H1 (cell line): ENCODE results near the gene UMAD1. TPM values are rescaled to one million over a fixed set of nuclear protein-coding genes. Genes with fewer than 3 reads are reported as not detected.

ENCODE experiments used
- CTCF ChIA-PET: fragments of 300-600 bp; sonication (Branson Sonifier 250); formaldehyde crosslinking; loops from one replicate; lab custom pipeline; 2021; ENCODE audit not compliant: partially characterized antibody; lab: Charles Lee
- POLR2A ChIA-PET: fragments of 300-600 bp; sonication (Branson Sonifier 250); formaldehyde crosslinking; loops from one replicate; lab custom pipeline; 2021; ENCODE audit warnings: inconsistent platforms; ENCODE audit not compliant: partially characterized antibody; lab: Charles Lee
- DNase-seq, 2 experiments: peaks; one replicate each; pipeline versions ENCODE4 v3.0.0 to v3.0.0-alpha.2; 2010 to 2022; ENCODE audit warnings: low spot score in 2 of 2, low read depth in 1 of 2, mixed read lengths in 1 of 2
- FAIRE-seq: peaks from 2 replicates; lab custom pipeline; 2011; peaks lifted over from hg19 to GRCh38; lab: Jason Lieb, UNC
- H2AFZ ChIP-seq: 2 replicates; pipeline ENCODE4 v1.8.1; 2012; ENCODE audit warnings: low read length, inconsistent platforms
- H2AK5ac ChIP-seq: 2 replicates; pipeline ENCODE4 v1.6.1; 2013; ENCODE audit warnings: low read depth, low read length
- H2BK120ac ChIP-seq: replicated peaks from 2 replicates; pipeline ENCODE3; 2013; ENCODE audit warnings: low read depth, low read length, inconsistent platforms
- H2BK12ac ChIP-seq: 2 replicates; pipeline ENCODE4 v1.6.1; 2013; ENCODE audit warnings: low read depth, low read length
- H2BK15ac ChIP-seq: 2 replicates; pipeline ENCODE4 v1.6.1; 2013; ENCODE audit warnings: low read length
- H2BK20ac ChIP-seq: 2 replicates; pipeline ENCODE4 v1.6.1; 2013; ENCODE audit warnings: low read length
- H2BK5ac ChIP-seq: 2 replicates; pipeline ENCODE4 v1.6.1; 2013; ENCODE audit warnings: low read depth, low read length
- H3K14ac ChIP-seq: 2 replicates; pipeline ENCODE4 v1.6.1; 2013; ENCODE audit warnings: inconsistent platforms; ENCODE audit not compliant: insufficient read length
- H3K18ac ChIP-seq: 2 replicates; pipeline ENCODE4 v1.6.1; 2013; ENCODE audit warnings: low read length; ENCODE audit errors: extremely low read depth
- H3K23ac ChIP-seq: 2 replicates; pipeline ENCODE4 v1.6.1; 2013; ENCODE audit warnings: inconsistent platforms; ENCODE audit not compliant: insufficient read length
- H3K23me2 ChIP-seq: 2 replicates; pipeline ENCODE4 v1.6.1; 2013; ENCODE audit warnings: low read depth, low read length
- H3K27ac ChIP-seq: 2 replicates; pipeline ENCODE4 v1.6.1; 2011; ENCODE audit warnings: low read depth, low read length, inconsistent platforms
- H3K27me3 ChIP-seq, 4 experiments: replicated peaks in 1 of 4; 1 replicate in 1 of 4; 2 replicates in 3 of 4; pipeline versions ENCODE4 v1.6.1 to v1.8.1; 2011 to 2013; ENCODE audit warnings: low read length in 3 of 4, mild to moderate bottlenecking in 3 of 4, inconsistent platforms in 2 of 4, mixed read lengths in 2 of 4, moderate library complexity in 1 of 4; ENCODE audit not compliant: control insufficient read depth in 3 of 4, insufficient read depth in 3 of 4; ENCODE audit errors: extremely low read depth in 1 of 4
- H3K36me3 ChIP-seq, 4 experiments: 2 replicates each; pipeline versions ENCODE4 v1.6.1 to v1.8.1; 2011 to 2013; ENCODE audit warnings: mild to moderate bottlenecking in 4 of 4, low read length in 3 of 4, moderate library complexity in 2 of 4, control low read depth in 1 of 4, inconsistent platforms in 1 of 4; ENCODE audit not compliant: insufficient read depth in 4 of 4, control insufficient read depth in 2 of 4
- H3K4ac ChIP-seq: replicated peaks from 2 replicates; pipeline ENCODE3; 2013; ENCODE audit warnings: low read length, low read depth, mixed read lengths, inconsistent platforms; ENCODE audit not compliant: insufficient read length
- H3K4me1 ChIP-seq, 4 experiments: replicated peaks in 1 of 4; 1 replicate in 1 of 4; 2 replicates in 3 of 4; pipeline versions ENCODE4 v1.6.1 to v1.8.1; 2011 to 2013; ENCODE audit warnings: low read length in 3 of 4, inconsistent platforms in 2 of 4, mixed read lengths in 1 of 4; ENCODE audit not compliant: insufficient read depth in 4 of 4, control insufficient read depth in 3 of 4
- H3K4me2 ChIP-seq, 2 experiments: 2 replicates each; pipeline versions ENCODE4 v1.6.1 to v1.8.1; 2011 to 2013; ENCODE audit warnings: low read depth in 2 of 2, low read length in 2 of 2, control low read depth in 1 of 2, inconsistent platforms in 1 of 2, mild to moderate bottlenecking in 1 of 2; ENCODE audit not compliant: insufficient read depth in 1 of 2
- H3K4me3 ChIP-seq, 4 experiments: fragments of 200-600, 300-600 bp in 1 of 4; sonication (generic), shearing (Covaris generic), sonication (Bioruptor Twin) in 1 of 4; 2 replicates each; pipeline versions ENCODE4 v1.5.1 to v1.8.1; 2011 to 2016; ENCODE audit warnings: low read length in 4 of 4, low read depth in 3 of 4, control low read depth in 2 of 4, inconsistent platforms in 2 of 4, mild to moderate bottlenecking in 2 of 4, mixed read lengths in 1 of 4, moderate library complexity in 1 of 4; ENCODE audit not compliant: insufficient read depth in 2 of 4; ENCODE audit errors: extremely low read depth in 1 of 4
- H3K56ac ChIP-seq: replicated peaks from 2 replicates; pipeline ENCODE3; 2013; ENCODE audit warnings: low read depth, mild to moderate bottlenecking, mixed read lengths, low read length, inconsistent platforms; ENCODE audit not compliant: insufficient read length
- H3K79me1 ChIP-seq: 2 replicates; pipeline ENCODE4 v1.6.1; 2013; ENCODE audit warnings: low read depth, low read length, control low read depth
- H3K79me2 ChIP-seq, 2 experiments: 2 replicates each; pipeline versions ENCODE4 v1.6.1 to v1.8.1; 2012 to 2013; ENCODE audit warnings: low read length in 2 of 2, mild to moderate bottlenecking in 2 of 2, inconsistent platforms in 1 of 2; ENCODE audit not compliant: insufficient read depth in 2 of 2, control insufficient read depth in 1 of 2
- H3K9ac ChIP-seq, 4 experiments: replicated peaks in 1 of 4; 1 replicate in 1 of 4; 2 replicates in 3 of 4; pipeline versions ENCODE4 v1.6.1 to v1.8.1; 2011 to 2013; ENCODE audit warnings: low read depth in 3 of 4, low read length in 3 of 4, control low read depth in 2 of 4, mild to moderate bottlenecking in 2 of 4, moderate library complexity in 2 of 4, inconsistent platforms in 1 of 4; ENCODE audit errors: extremely low read depth in 1 of 4
- H3K9me3 ChIP-seq, 2 experiments: 2 replicates each; pipeline versions ENCODE4 v1.6.1 to v1.8.1; 2012 to 2013; ENCODE audit warnings: mild to moderate bottlenecking in 2 of 2, moderate library complexity in 2 of 2, control low read depth in 1 of 2, inconsistent platforms in 1 of 2, low read depth in 1 of 2, low read length in 1 of 2, mixed read lengths in 1 of 2; ENCODE audit not compliant: insufficient read depth in 2 of 2
- H4K20me1 ChIP-seq, 2 experiments: replicated peaks in 1 of 2; 2 replicates each; pipeline versions ENCODE3 to v1.8.1; 2011 to 2013; ENCODE audit warnings: inconsistent platforms in 2 of 2, low read length in 2 of 2, mild to moderate bottlenecking in 1 of 2; ENCODE audit not compliant: insufficient read depth in 2 of 2, control insufficient read depth in 1 of 2
- H4K5ac ChIP-seq: 2 replicates; pipeline ENCODE4 v1.6.1; 2013; ENCODE audit warnings: low read length, low read depth, mixed read lengths, inconsistent platforms; ENCODE audit not compliant: insufficient read length
- H4K8ac ChIP-seq: 2 replicates; pipeline ENCODE4 v1.8.0; 2013; ENCODE audit warnings: mild to moderate bottlenecking, moderate library complexity, low read length, inconsistent platforms; ENCODE audit not compliant: insufficient read depth; ENCODE audit errors: extremely low read depth
- H4K91ac ChIP-seq: replicated peaks from 2 replicates; pipeline ENCODE3; 2013; ENCODE audit warnings: low read length, mixed read lengths, inconsistent platforms; ENCODE audit not compliant: insufficient read length
- CTCF ChIP-seq, 3 experiments: IDR thresholded peaks; 1 replicate in 2 of 3; 2 replicates in 1 of 3; pipeline versions ENCODE4 v1.5.1 to v1.6.1; 2011; ENCODE audit warnings: low read length in 3 of 3, mild to moderate bottlenecking in 3 of 3, inconsistent platforms in 2 of 3, low read depth in 1 of 3, moderate library complexity in 1 of 3; ENCODE audit not compliant: insufficient read depth in 1 of 3; ENCODE audit errors: control extremely low read depth in 1 of 3
- GABPA ChIP-seq: IDR thresholded peaks from 2 replicates; pipeline ENCODE4 v1.6.1; 2011; ENCODE audit warnings: mild to moderate bottlenecking, low read length, moderate library complexity, borderline replicate concordance; ENCODE audit not compliant: insufficient read depth
- KDM1A ChIP-seq: fragments of 200-600, 300-600 bp; sonication (generic); IDR thresholded peaks from 2 replicates; pipeline ENCODE4 v1.7.1; 2016; ENCODE audit warnings: mild to moderate bottlenecking, low read length, borderline replicate concordance
- MAFK ChIP-seq: IDR thresholded peaks from 2 replicates; pipeline ENCODE4 v1.6.1; 2012; ENCODE audit warnings: low read depth, mild to moderate bottlenecking, improper control_type of control experiment, low read length
- NANOG ChIP-seq: IDR thresholded peaks from 2 replicates; pipeline ENCODE4 v1.6.1; 2011; ENCODE audit warnings: low read length, low read depth, mild to moderate bottlenecking, inconsistent platforms; ENCODE audit not compliant: insufficient read depth, poor library complexity, severe bottlenecking
- SIX5 ChIP-seq: IDR thresholded peaks from 2 replicates; pipeline ENCODE4 v1.6.1; 2011; ENCODE audit warnings: mild to moderate bottlenecking, low read depth, low read length
- SRF ChIP-seq: IDR thresholded peaks from 2 replicates; pipeline ENCODE4 v1.6.1; 2011; ENCODE audit warnings: mild to moderate bottlenecking, low read depth, low read length, moderate library complexity
- TAF1 ChIP-seq: IDR thresholded peaks from 2 replicates; pipeline ENCODE4 v1.6.1; 2011; ENCODE audit warnings: mild to moderate bottlenecking, low read depth, low read length
- polyA plus RNA-seq, 7 experiments: library from polyadenylated mRNA; depleted of rRNA in 3 of 7; stranded (reverse) in 5 of 7; unstranded in 2 of 7; fragments of >200 nt in 5 of 7; fragments of 200-250 nt in 2 of 7; gene quantifications; 1 replicate in 5 of 7; 2 replicates in 1 of 7; 4 replicates in 1 of 7; pipeline versions ENCODE4 v1.2.1 to v1.2.3, GENCODE V29; 2011 to 2013; ENCODE audit warnings: missing spikeins in 2 of 7, mixed read lengths in 2 of 7
- total RNA-seq: library from RNA; stranded (reverse); fragmentation: NEBNext Ultra II Directional; extraction: Animal tissue kit (Norgen Biotek cat#: 25700); gene quantifications from 2 replicates; pipeline ENCODE4 v1.2.1, GENCODE V29; 2021
- TF ChIP-seq, protein P1 (sequence below): IDR thresholded peaks from 2 replicates; pipeline ENCODE4 v1.6.1; 2011; ENCODE audit warnings: low read length, improper control_type of control experiment

The UMAD1 gene
- total and polyA plus RNA-seq, 2 of the 8 experiments (the other 6 are each of a cell fraction or from before 2014, with no cell fraction given), result 10.4 to 12.3 TPM

DNA sequence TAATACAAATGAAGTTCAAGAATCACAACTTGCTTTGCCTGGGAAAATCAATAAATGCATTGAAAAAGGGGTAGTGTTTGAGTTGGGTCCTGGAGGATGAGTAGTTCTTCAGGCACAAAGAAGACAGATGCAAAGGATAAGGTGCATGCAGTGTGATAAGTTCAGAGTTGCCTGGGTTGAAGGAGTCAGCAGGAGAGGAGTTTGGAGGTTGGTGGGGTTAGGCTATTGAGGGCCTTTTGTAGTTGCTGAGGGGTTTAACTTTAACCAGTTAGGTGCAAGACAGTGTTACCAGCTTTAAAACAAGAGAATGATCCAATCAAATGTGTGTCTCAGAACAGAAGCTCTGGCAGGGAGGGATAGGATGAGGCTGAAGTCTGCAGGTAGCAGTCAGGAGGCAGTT, 283.8 kb downstream of the UMAD1 start:
- Histone ChIP-seq H2BK5ac (no peak overlapping the region), H3K4me2 (no peak overlapping the region), H2BK20ac (no peak overlapping the region), H3K56ac (no peak overlapping the region), H3K9me3 (no peaks in the 10 kb centered on the region; a peak in 1 of 4 replicates), H3K4ac (peak overlapping the region; percentile 10), H2BK15ac (no peak overlapping the region), H3K79me1 (no peaks in the 10 kb centered on the region; the same call in 1 of the 2 replicates), H4K91ac (no peak overlapping the region), H3K27me3 (no peaks in the 10 kb centered on the region), H3K23me2 (no peaks in the 10 kb centered on the region; the same call in 1 of the 2 replicates), H3K18ac (no peak overlapping the region; the same call in 1 of the 2 replicates), H3K4me1 (peaks cover 0 to 19% (median 2%) of the 10 kb centered on the region in 4 experiments; a peak in 3 of 7 replicates), H3K36me3 (no peaks in the 10 kb centered on the region), H3K4me3 (no peak overlapping the region), H3K9ac (no peak overlapping the region), H4K8ac (no peak overlapping the region), H4K20me1 (no peaks in the 10 kb centered on the region), H3K23ac (no peak overlapping the region), H2BK120ac (no peak overlapping the region), H3K79me2 (no peaks in the 10 kb centered on the region), H4K5ac (no peak overlapping the region), H3K27ac (no peak overlapping the region), H2AK5ac (no peak overlapping the region), H2AFZ (peak overlapping the region; percentile 12; the same call in 1 of the 2 replicates), H3K14ac (no peak overlapping the region), H2BK12ac (no peak overlapping the region)
- ChIA-PET CTCF (no interaction called here), POLR2A (no interaction called here)
- DNase-seq, result no peak
- FAIRE-seq, result no peak
- TF ChIP-seq GABPA, result no peak
- no peak for TF ChIP-seq SIX5
- TF ChIP-seq SRF, result no peak
- no peak for TF ChIP-seq KDM1A
- TF ChIP-seq CTCF (IDR thresholded peaks at IDR 0.05; ENCODE audit: control extremely low read depth in 1 of 3, insufficient read depth in 1 of 3, low read depth in 1 of 3, low read length in 3 of 3), result no peak
- TF ChIP-seq TAF1, result no peak
- no peak for TF ChIP-seq NANOG
- TF ChIP-seq MAFK, result no peak
- TF ChIP-seq, protein P1, sequence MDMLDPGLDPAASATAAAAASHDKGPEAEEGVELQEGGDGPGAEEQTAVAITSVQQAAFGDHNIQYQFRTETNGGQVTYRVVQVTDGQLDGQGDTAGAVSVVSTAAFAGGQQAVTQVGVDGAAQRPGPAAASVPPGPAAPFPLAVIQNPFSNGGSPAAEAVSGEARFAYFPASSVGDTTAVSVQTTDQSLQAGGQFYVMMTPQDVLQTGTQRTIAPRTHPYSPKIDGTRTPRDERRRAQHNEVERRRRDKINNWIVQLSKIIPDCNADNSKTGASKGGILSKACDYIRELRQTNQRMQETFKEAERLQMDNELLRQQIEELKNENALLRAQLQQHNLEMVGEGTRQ, result no peak
